Measurements from ENCODE around the gene RBKS. TPM values are rescaled to one million over a fixed set of nuclear protein-coding genes. Genes with fewer than 3 reads are reported as not detected.

RBKS gene
- total and polyA plus RNA-seq, 2 of the 13 experiments (the other 11 are each of a cell fraction or from before 2014, with no cell fraction given) = 7.7 to 8.3 TPM

DNA sequence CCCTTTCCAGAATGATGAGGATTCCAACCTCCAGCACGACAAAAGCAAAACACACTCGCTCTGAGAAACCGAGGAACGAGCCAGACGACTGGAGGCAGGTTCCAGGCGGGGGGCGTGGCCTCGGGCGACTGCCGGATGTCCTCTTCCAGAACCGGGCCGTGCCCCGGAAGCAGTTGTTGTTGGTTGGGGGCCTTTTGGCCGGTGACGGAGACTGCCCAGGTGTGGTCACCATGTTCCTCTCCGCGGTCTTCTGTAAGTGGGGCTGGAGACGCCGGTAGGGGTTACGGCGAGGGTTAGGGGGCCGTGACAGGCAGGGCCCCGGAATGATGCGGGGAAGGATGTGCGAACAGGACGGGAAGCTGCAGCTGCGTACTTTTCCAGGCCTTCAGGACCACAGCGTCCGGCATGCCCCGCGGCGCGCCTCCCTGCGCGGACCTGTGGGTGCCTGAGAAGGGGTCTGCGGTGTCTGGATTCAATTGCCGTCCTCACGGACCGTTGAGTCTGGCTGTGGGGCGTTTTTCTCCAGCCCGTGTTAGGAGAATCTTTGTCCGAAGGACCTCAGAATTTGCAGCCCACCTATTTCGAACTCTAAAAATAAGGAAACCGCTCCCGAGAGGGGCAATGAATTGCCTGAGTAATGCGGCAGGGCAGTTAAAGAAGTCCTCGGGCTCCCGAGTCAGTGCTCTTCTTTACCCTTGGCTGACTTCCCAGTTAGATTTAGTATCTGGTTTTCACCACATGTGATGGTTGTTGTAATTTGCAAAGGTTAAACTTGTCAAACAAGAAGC, 118.4 kb downstream of the RBKS start, which contains the start of gene MRPL33 (continued):
- TF ChIP-seq, protein P1, sequence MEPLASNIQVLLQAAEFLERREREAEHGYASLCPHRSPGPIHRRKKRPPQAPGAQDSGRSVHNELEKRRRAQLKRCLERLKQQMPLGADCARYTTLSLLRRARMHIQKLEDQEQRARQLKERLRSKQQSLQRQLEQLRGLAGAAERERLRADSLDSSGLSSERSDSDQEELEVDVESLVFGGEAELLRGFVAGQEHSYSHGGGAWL (CRISPR knock-in tag; IDR thresholded peaks at IDR 0.05) = peak; percentile 95; the same call in 1 of the 2 replicates
- TF ChIP-seq ZNF331 (CRISPR knock-in tag; IDR thresholded peaks at IDR 0.05) (peak; percentile 89), SOX6 (IDR thresholded peaks at IDR 0.05) (no peak), SOX6 (CRISPR knock-in tag; IDR thresholded peaks at IDR 0.05) (peak; percentile 84), THAP11 (CRISPR knock-in tag; IDR thresholded peaks at IDR 0.05) (peak; percentile 97), ZNF678 (CRISPR knock-in tag; IDR thresholded peaks at IDR 0.05) (no peak), ZNF543 (CRISPR knock-in tag; IDR thresholded peaks at IDR 0.05) (peak; percentile 87; the same call in 1 of the 2 replicates), ZNF30 (CRISPR knock-in tag; IDR thresholded peaks at IDR 0.05) (0 out of 2 replicates have a peak, but pooled peaks have one; percentile 71), ZBTB42 (CRISPR knock-in tag; IDR thresholded peaks at IDR 0.05) (peak; percentile 94), ZNF10 (CRISPR knock-in tag; IDR thresholded peaks at IDR 0.05; ENCODE audit: borderline replicate concordance, low read depth) (no peak), ZNF761 (CRISPR knock-in tag; conservative IDR thresholded peaks at IDR 0.05) (peak; percentile 96), RBFOX2 (IDR thresholded peaks at IDR 0.05; ENCODE audit: low read depth, low read length) (peak; percentile 95), HNRNPK (IDR thresholded peaks at IDR 0.05; ENCODE audit: low read depth, low read length, poor library complexity, severe bottlenecking) (no peak), ZNF274 (CRISPR knock-in tag; IDR thresholded peaks at IDR 0.05) (peak; percentile 58; the same call in 1 of the 2 replicates), XRCC5 (optimal IDR thresholded peaks at IDR 0.05; ENCODE audit: low read length) (peak; percentile 84)
- TF ChIP-seq, protein P2, sequence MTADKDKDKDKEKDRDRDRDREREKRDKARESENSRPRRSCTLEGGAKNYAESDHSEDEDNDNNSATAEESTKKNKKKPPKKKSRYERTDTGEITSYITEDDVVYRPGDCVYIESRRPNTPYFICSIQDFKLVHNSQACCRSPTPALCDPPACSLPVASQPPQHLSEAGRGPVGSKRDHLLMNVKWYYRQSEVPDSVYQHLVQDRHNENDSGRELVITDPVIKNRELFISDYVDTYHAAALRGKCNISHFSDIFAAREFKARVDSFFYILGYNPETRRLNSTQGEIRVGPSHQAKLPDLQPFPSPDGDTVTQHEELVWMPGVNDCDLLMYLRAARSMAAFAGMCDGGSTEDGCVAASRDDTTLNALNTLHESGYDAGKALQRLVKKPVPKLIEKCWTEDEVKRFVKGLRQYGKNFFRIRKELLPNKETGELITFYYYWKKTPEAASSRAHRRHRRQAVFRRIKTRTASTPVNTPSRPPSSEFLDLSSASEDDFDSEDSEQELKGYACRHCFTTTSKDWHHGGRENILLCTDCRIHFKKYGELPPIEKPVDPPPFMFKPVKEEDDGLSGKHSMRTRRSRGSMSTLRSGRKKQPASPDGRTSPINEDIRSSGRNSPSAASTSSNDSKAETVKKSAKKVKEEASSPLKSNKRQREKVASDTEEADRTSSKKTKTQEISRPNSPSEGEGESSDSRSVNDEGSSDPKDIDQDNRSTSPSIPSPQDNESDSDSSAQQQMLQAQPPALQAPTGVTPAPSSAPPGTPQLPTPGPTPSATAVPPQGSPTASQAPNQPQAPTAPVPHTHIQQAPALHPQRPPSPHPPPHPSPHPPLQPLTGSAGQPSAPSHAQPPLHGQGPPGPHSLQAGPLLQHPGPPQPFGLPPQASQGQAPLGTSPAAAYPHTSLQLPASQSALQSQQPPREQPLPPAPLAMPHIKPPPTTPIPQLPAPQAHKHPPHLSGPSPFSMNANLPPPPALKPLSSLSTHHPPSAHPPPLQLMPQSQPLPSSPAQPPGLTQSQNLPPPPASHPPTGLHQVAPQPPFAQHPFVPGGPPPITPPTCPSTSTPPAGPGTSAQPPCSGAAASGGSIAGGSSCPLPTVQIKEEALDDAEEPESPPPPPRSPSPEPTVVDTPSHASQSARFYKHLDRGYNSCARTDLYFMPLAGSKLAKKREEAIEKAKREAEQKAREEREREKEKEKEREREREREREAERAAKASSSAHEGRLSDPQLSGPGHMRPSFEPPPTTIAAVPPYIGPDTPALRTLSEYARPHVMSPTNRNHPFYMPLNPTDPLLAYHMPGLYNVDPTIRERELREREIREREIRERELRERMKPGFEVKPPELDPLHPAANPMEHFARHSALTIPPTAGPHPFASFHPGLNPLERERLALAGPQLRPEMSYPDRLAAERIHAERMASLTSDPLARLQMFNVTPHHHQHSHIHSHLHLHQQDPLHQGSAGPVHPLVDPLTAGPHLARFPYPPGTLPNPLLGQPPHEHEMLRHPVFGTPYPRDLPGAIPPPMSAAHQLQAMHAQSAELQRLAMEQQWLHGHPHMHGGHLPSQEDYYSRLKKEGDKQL (CRISPR knock-in tag; IDR thresholded peaks at IDR 0.05; ENCODE audit: low read depth) = peak; percentile 79; the same call in 1 of the 2 replicates
- TF ChIP-seq, protein P3, sequence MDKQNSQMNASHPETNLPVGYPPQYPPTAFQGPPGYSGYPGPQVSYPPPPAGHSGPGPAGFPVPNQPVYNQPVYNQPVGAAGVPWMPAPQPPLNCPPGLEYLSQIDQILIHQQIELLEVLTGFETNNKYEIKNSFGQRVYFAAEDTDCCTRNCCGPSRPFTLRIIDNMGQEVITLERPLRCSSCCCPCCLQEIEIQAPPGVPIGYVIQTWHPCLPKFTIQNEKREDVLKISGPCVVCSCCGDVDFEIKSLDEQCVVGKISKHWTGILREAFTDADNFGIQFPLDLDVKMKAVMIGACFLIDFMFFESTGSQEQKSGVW (CRISPR knock-in tag; IDR thresholded peaks at IDR 0.05; ENCODE audit: borderline replicate concordance) = no peak
- TF ChIP-seq, protein P4, sequence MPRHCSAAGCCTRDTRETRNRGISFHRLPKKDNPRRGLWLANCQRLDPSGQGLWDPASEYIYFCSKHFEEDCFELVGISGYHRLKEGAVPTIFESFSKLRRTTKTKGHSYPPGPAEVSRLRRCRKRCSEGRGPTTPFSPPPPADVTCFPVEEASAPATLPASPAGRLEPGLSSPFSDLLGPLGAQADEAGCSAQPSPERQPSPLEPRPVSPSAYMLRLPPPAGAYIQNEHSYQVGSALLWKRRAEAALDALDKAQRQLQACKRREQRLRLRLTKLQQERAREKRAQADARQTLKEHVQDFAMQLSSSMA (CRISPR knock-in tag; IDR thresholded peaks at IDR 0.05) = peak; percentile 56; the same call in 1 of the 2 replicates

Measured in HepG2 (cell line).